ENCODE results near the gene IL21.

- TF ChIP-seq POLR2AphosphoS5 (IDR thresholded peaks at IDR 0.05; ENCODE audit: low read depth, low read length) (no peak), TAF1 (IDR thresholded peaks at IDR 0.05; ENCODE audit: borderline replicate concordance, low read depth, low read length) (no peak)
Measured at GRCh38 chr4:122577808-122578781, 42.8 kb downstream of the IL21 start.

All from GM12892 (cell line).